B cell (primary cell): ENCODE results near the gene ETV6. TPM values are rescaled to one million over a fixed set of nuclear protein-coding genes. Genes with fewer than 3 reads are reported as not detected.

Experiments used
- ATAC-seq: fragments of 200-7000 bp; cut with Tn5 transposase; one replicate; pipeline ENCODE4 v1.10.0; 2021; ENCODE audit warnings: low read depth, mild to moderate bottlenecking, moderate number of reproducible peaks, moderate library complexity
- CTCF ChIA-PET: fragments of 350-600 bp; sonication (Branson Sonifier 250); formaldehyde crosslinking; loops from one replicate; lab custom pipeline; 2021; ENCODE audit warnings: antibody characterized with exemption, inconsistent platforms; lab: Charles Lee
- POLR2A ChIA-PET: fragments of 350-600 bp; sonication (Branson Sonifier 250); formaldehyde crosslinking; loops from one replicate; lab custom pipeline; 2021; ENCODE audit warnings: antibody characterized with exemption; lab: Charles Lee
- DNase-seq: peaks from one replicate; pipeline ENCODE4 v3.0.0; 2013
- H2AFZ ChIP-seq: 2 replicates; pipeline ENCODE4 v1.6.1; 2012; ENCODE audit warnings: mild to moderate bottlenecking, low read depth, low read length; ENCODE audit not compliant: insufficient read depth, poor library complexity, severe bottlenecking
- H3K27ac ChIP-seq, 2 donors: 1 replicate in 1 of 2; 2 replicates in 1 of 2; pipeline ENCODE4 v1.5.1; 2012 to 2013; ENCODE audit warnings: low read length in 2 of 2, mild to moderate bottlenecking in 2 of 2, moderate library complexity in 1 of 2
- H3K27me3 ChIP-seq, 4 experiments: fragments of 200-600 bp in 1 of 4; sonication (generic) in 1 of 4; replicated peaks in 1 of 4; 1 replicate in 2 of 4; 2 replicates in 2 of 4; pipeline versions ENCODE4 v1.6.1 to v1.7.0; 2013 to 2016; ENCODE audit warnings: low read length in 3 of 4, mild to moderate bottlenecking in 2 of 4, mixed read lengths in 1 of 4, moderate library complexity in 1 of 4; ENCODE audit not compliant: insufficient read depth in 4 of 4, control insufficient read depth in 3 of 4; ENCODE audit errors: control extremely low read depth in 1 of 4
- H3K36me3 ChIP-seq, 2 experiments: replicated peaks in 1 of 2; 1 replicate in 1 of 2; 2 replicates in 1 of 2; pipeline versions ENCODE4 v1.6.1 to v1.7.1; 2013; ENCODE audit warnings: low read length in 1 of 2; ENCODE audit not compliant: insufficient read depth in 2 of 2, control insufficient read depth in 1 of 2; ENCODE audit errors: control extremely low read depth in 1 of 2, extremely low read depth in 1 of 2
- H3K4me1 ChIP-seq, 2 donors: fragments of 200-600 bp in 1 of 2; sonication (generic) in 1 of 2; 1 replicate in 1 of 2; 2 replicates in 1 of 2; pipeline versions ENCODE4 v1.5.1 to v1.6.1; 2013 to 2017; ENCODE audit warnings: low read length in 2 of 2; ENCODE audit not compliant: control insufficient read depth in 2 of 2, insufficient read depth in 2 of 2
- H3K4me2 ChIP-seq: replicated peaks from 2 replicates; pipeline ENCODE3; 2012; ENCODE audit warnings: mild to moderate bottlenecking, low read depth, low read length; ENCODE audit not compliant: poor library complexity, severe bottlenecking
- H3K4me3 ChIP-seq, 5 experiments: fragments of 200-600 bp in 1 of 5; sonication (generic) in 1 of 5; 1 replicate in 3 of 5; 2 replicates in 2 of 5; pipeline versions ENCODE4 v1.5.1 to v1.7.0; 2011 to 2016; ENCODE audit warnings: low read length in 4 of 5, mild to moderate bottlenecking in 4 of 5, low read depth in 2 of 5, control low read depth in 1 of 5, moderate library complexity in 1 of 5; ENCODE audit not compliant: insufficient read depth in 1 of 5; ENCODE audit errors: control extremely low read depth in 1 of 5, extremely low read depth in 1 of 5
- H3K79me2 ChIP-seq: fragments of 200-600 bp; sonication (generic); one replicate; pipeline ENCODE4 v1.6.0; 2016; ENCODE audit warnings: low read length; ENCODE audit not compliant: control insufficient read depth, insufficient read depth
- H3K9ac ChIP-seq: fragments of 200-600 bp; sonication (generic); 2 replicates; pipeline ENCODE4 v1.6.1; 2017; ENCODE audit warnings: mild to moderate bottlenecking, low read length, moderate library complexity
- H3K9me3 ChIP-seq, 3 donors: one replicate each; pipeline versions ENCODE4 v1.6.1 to v1.7.1; 2013; ENCODE audit warnings: low read length in 2 of 3; ENCODE audit not compliant: control insufficient read depth in 2 of 3, insufficient read depth in 1 of 3; ENCODE audit errors: control extremely low read depth in 1 of 3
- H4K20me1 ChIP-seq: 2 replicates; pipeline ENCODE4 v1.6.0; 2012; ENCODE audit warnings: mild to moderate bottlenecking, low read length; ENCODE audit not compliant: insufficient read depth, control insufficient read depth, poor library complexity, severe bottlenecking
- H3K27ac Mint-ChIP-seq: one replicate; pipeline ENCODE4 v1.8.0; 2021; ENCODE audit warnings: mixed read lengths
- H3K27me3 Mint-ChIP-seq: one replicate; pipeline ENCODE4 v1.8.0; 2021; ENCODE audit warnings: mixed read lengths
- H3K4me1 Mint-ChIP-seq: one replicate; pipeline ENCODE4 v1.8.0; 2021; ENCODE audit warnings: mixed read lengths
- H3K4me3 Mint-ChIP-seq: one replicate; pipeline ENCODE4 v1.8.0; 2021; ENCODE audit warnings: mixed read lengths
- H3K9me3 Mint-ChIP-seq: one replicate; pipeline ENCODE4 v1.8.0; 2022; ENCODE audit warnings: mixed read lengths; ENCODE audit not compliant: insufficient read depth
- CTCF ChIP-seq: fragments of 200-600 bp; IDR thresholded peaks from one replicate; pipeline ENCODE4 v1.8.0; 2022; ENCODE audit warnings: antibody characterized with exemption, mild to moderate bottlenecking
- EZH2 ChIP-seq: IDR thresholded peaks from 2 replicates; pipeline ENCODE4 v1.6.1; 2012; ENCODE audit warnings: borderline replicate concordance, low read depth, mild to moderate bottlenecking, moderate library complexity, low read length; ENCODE audit not compliant: insufficient read depth, poor library complexity, severe bottlenecking
- WGBS: methylation state at CpG from one replicate; pipeline ENCODE4 v1.1.5; 2013; ENCODE audit warnings: missing lambda C conversion rate; ENCODE audit not compliant: insufficient coverage; 5-methylcytosine and 5-hydroxymethylcytosine counted together
- intact Hi-C: fragments of 100-400 bp; cut with micrococcal nuclease; formaldehyde crosslinking; loops from one replicate; pipeline ENCODE4 v1.10.0; 2022
- polyA plus RNA-seq: library from polyadenylated mRNA; depleted of rRNA; stranded (reverse); fragments of >200 nt; gene quantifications from 2 replicates; pipeline ENCODE4 v1.2.3, GENCODE V29; 2012
- total RNA-seq, 2 donors: library from RNA; stranded (reverse); fragments of 120-200 nt in 1 of 2; gene quantifications; 1 replicate in 1 of 2; 2 replicates in 1 of 2; pipeline versions ENCODE4 v1.2.3 to v1.2.4, GENCODE V29; 2013 to 2022

The ETV6 gene
- total and polyA plus RNA-seq, 2 donors (not counting 1 experiment from before 2014, with no cell fraction given): 17.4 to 123 TPM

DNA sequence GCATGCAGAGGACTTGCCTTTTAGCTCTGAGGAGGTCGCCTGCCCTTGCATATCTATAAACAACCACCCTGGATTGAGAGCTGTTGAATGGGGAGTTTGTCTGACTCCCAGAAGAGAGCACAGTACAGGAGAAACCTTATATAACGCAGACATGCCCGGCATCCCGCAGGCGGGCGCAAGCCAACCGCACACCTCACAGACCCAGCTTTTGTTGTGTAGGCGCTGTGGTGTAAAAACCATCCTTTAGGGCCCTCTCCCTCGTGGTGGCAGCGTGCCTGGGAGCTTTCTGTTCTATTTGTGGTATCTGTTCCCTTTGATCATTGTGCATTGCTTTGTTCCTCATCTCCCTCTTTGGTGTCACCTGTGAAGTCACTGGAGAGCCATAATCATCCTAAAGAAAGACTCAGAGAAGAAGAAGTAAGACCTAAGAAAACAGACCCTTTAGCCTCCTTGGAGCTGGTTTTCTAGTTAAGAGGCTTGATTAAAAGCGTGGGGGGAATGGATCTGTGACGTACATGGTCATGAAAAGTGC is 77.7 kb downstream of the ETV6 start:
- 46% methylated on average over 4 of the region's 12 CpGs for WGBS
- H3K4me1 ChIP-seq: peaks cover 82 to 91% of the 10 kb centered on the region in 2 donors
- intact Hi-C loops: no loop called here

More for the DNA sequence above, 77.7 kb downstream of the ETV6 start:
- Mint-ChIP-seq H3K4me1 (peaks cover 97% of the 10 kb centered on the region), H3K4me3 (peak overlapping the region; percentile 44), H3K27ac (peak overlapping the region; percentile 53), H3K9me3 (peaks cover 5% of the 10 kb centered on the region), H3K27me3 (no peaks in the 10 kb centered on the region)
- ChIA-PET CTCF (interaction anchor here (1.2 to 1.9 kb wide), 3 partner anchors 10 to 306 kb away, joined by 4 read pairs; no protein-coding TSS in a partner anchor), POLR2A (interaction anchor here (1.4 kb wide), 1 partner anchor 77 kb away, joined by 3 read pairs; the partner anchor contains the start of gene ETV6)
- Histone ChIP-seq H4K20me1 (peaks cover 67% of the 10 kb centered on the region), H3K9me3 (peaks cover 0 to 7% (median 6%) of the 10 kb centered on the region in 3 donors), H2AFZ (no peak overlapping the region), H3K36me3 (no peaks in the 10 kb centered on the region), H3K27me3 (no peaks in the 10 kb centered on the region), H3K27ac (no peak overlapping the region), H3K4me2 (peak overlapping the region; percentile 38), H3K4me3 (no peak overlapping the region), H3K9ac (no peak overlapping the region), H3K79me2 (peaks cover 54% of the 10 kb centered on the region)
- DNase-seq (peak; percentile 55), ATAC-seq (no peak)
- TF ChIP-seq CTCF (no peak), EZH2 (no peak)
